SK-N-SH treated with all-trans-retinoic acid at 6 μM for 48 hours (cell line): ENCODE data around the gene GALNT17.

ENCODE experiments used
- ATAC-seq: fragments of 200-7000 bp; cut with Tn5 transposase; 3 replicates; pipeline ENCODE4 v1.9.1; 2020; ENCODE audit warnings: mild to moderate bottlenecking, moderate library complexity
- ARNTL ChIP-seq: fragments of 450-650 bp; formaldehyde crosslinking; IDR thresholded peaks from 2 replicates; pipeline ENCODE4 v1.5.0; 2020; ENCODE audit warnings: low read depth, mild to moderate bottlenecking, moderate library complexity, borderline replicate concordance
- BACH2 ChIP-seq: fragments of 250-450 bp; sonication (Bioruptor Pico); IDR thresholded peaks from 2 replicates; pipeline ENCODE4 v1.9.0; 2021; ENCODE audit warnings: mild to moderate bottlenecking, borderline replicate concordance
- ESRRG ChIP-seq: fragments of 250-450 bp; sonication (Bioruptor Pico); IDR thresholded peaks from 2 replicates; pipeline ENCODE4 v1.6.1; 2021; ENCODE audit warnings: mild to moderate bottlenecking
- GLIS3 ChIP-seq: fragments of 250-450 bp; sonication (Bioruptor Pico); IDR thresholded peaks from 2 replicates; pipeline ENCODE4 v1.5.0; 2020; ENCODE audit warnings: mild to moderate bottlenecking, moderate library complexity
- ISL1 ChIP-seq: fragments of 250-450 bp; sonication (Bioruptor Pico); IDR thresholded peaks from 2 replicates; pipeline ENCODE4 v2.1.2; 2022; ENCODE audit warnings: mild to moderate bottlenecking, moderate library complexity
- OSR1 ChIP-seq: fragments of 250-450 bp; sonication (Bioruptor Pico); IDR thresholded peaks from 2 replicates; pipeline ENCODE4 v1.8.0; 2022; ENCODE audit warnings: moderate library complexity, mild to moderate bottlenecking, inconsistent platforms
- PPARA ChIP-seq: fragments of 250-450 bp; sonication (Bioruptor Pico); IDR thresholded peaks from 2 replicates; pipeline ENCODE4 v1.5.0; 2020; ENCODE audit warnings: mild to moderate bottlenecking, borderline replicate concordance
- RARB ChIP-seq: fragments of 250-450 bp; sonication (Bioruptor Pico); IDR thresholded peaks from 2 replicates; pipeline ENCODE4 v1.8.0; 2021; ENCODE audit warnings: mild to moderate bottlenecking, moderate library complexity
- SNAI2 ChIP-seq: fragments of 250-450 bp; sonication (Bioruptor Pico); IDR thresholded peaks from 2 replicates; pipeline ENCODE4 v1.5.0; 2020; ENCODE audit warnings: mild to moderate bottlenecking, moderate library complexity
- TCF4 ChIP-seq: fragments of 250-450 bp; sonication (Bioruptor Pico); IDR thresholded peaks from 2 replicates; pipeline ENCODE4 v1.8.0; 2021; ENCODE audit warnings: mild to moderate bottlenecking, moderate library complexity, borderline replicate concordance
- TOX ChIP-seq: fragments of 250-450 bp; sonication (Bioruptor Pico); IDR thresholded peaks from 2 replicates; pipeline ENCODE4 v1.8.0; 2021; ENCODE audit warnings: mild to moderate bottlenecking, moderate library complexity, borderline replicate concordance
- ZFP3 ChIP-seq: fragments of 250-450 bp; sonication (Bioruptor Pico); IDR thresholded peaks from 2 replicates; pipeline ENCODE4 v1.5.0; 2020; ENCODE audit warnings: mild to moderate bottlenecking, moderate library complexity
- ZNF565 ChIP-seq: fragments of 450-650 bp; formaldehyde crosslinking; conservative IDR thresholded peaks from 2 replicates; pipeline ENCODE4 v1.5.0; 2020; ENCODE audit warnings: low read depth, mild to moderate bottlenecking, moderate library complexity
- ZNF70 ChIP-seq: fragments of 450-650 bp; formaldehyde crosslinking; IDR thresholded peaks from 2 replicates; pipeline ENCODE4 v1.5.0; 2020; ENCODE audit warnings: mild to moderate bottlenecking, moderate library complexity
- ZNF8 ChIP-seq: fragments of 450-650 bp; formaldehyde crosslinking; IDR thresholded peaks from 2 replicates; pipeline ENCODE4 v1.5.0; 2020; ENCODE audit warnings: mild to moderate bottlenecking, moderate library complexity
- TF ChIP-seq, protein P1 (sequence below): fragments of 250-450 bp; sonication (Bioruptor Pico); IDR thresholded peaks from 2 replicates; pipeline ENCODE4 v1.8.0; 2021; ENCODE audit warnings: low read depth, mild to moderate bottlenecking, moderate library complexity, borderline replicate concordance
- TF ChIP-seq, protein P2 (sequence below): fragments of 250-450 bp; sonication (Bioruptor Pico); IDR thresholded peaks from 2 replicates; pipeline ENCODE4 v1.5.0; 2020; ENCODE audit warnings: mild to moderate bottlenecking, moderate library complexity
- TF ChIP-seq, protein P3 (sequence below): fragments of 250-450 bp; sonication (Bioruptor Pico); IDR thresholded peaks from 2 replicates; pipeline ENCODE4 v1.8.0; 2020; ENCODE audit warnings: mild to moderate bottlenecking, moderate library complexity, borderline replicate concordance
- TF ChIP-seq, protein P4 (sequence below): fragments of 250-450 bp; sonication (Bioruptor Pico); IDR thresholded peaks from 2 replicates; pipeline ENCODE4 v1.5.1; 2020; ENCODE audit warnings: low read depth, mild to moderate bottlenecking, moderate library complexity
- TF ChIP-seq, protein P5 (sequence below): fragments of 250-450 bp; sonication (Bioruptor Pico); IDR thresholded peaks from 2 replicates; pipeline ENCODE4 v1.5.1; 2021; ENCODE audit warnings: mild to moderate bottlenecking, moderate library complexity

GALNT17 gene

DNA sequence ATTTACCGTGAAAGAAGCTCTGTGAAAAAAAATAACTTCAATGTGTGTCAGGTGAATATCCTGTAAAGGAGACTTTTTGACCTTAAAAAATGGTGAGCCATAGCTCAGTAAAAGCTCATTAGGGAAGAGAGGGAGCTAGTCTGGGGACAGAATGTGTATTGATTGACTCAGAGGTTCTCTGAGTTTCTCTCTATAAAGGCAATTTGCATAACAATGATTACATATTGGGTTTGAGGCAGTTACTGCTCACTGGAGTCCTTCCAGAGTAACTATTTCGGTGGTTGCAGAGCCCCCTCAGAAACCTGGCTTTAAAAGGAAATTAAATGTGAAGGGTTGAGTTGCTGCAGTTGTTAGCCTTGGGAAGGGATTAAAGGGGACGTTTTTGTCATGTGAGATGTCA is 181.6 kb downstream of the GALNT17 start:
- TF ChIP-seq RARB (CRISPR knock-in tag) (no peak), ZNF70 (no peak), ZNF8 (CRISPR knock-in tag) (no peak), ESRRG (CRISPR knock-in tag) (no peak), ISL1 (CRISPR knock-in tag) (no peak), TOX (CRISPR knock-in tag) (no peak), GLIS3 (CRISPR knock-in tag) (no peak), TCF4 (CRISPR knock-in tag) (no peak), ZNF565 (CRISPR knock-in tag) (no peak), OSR1 (CRISPR knock-in tag) (no peak), SNAI2 (no peak), BACH2 (CRISPR knock-in tag) (no peak)
- TF ChIP-seq, protein P1, sequence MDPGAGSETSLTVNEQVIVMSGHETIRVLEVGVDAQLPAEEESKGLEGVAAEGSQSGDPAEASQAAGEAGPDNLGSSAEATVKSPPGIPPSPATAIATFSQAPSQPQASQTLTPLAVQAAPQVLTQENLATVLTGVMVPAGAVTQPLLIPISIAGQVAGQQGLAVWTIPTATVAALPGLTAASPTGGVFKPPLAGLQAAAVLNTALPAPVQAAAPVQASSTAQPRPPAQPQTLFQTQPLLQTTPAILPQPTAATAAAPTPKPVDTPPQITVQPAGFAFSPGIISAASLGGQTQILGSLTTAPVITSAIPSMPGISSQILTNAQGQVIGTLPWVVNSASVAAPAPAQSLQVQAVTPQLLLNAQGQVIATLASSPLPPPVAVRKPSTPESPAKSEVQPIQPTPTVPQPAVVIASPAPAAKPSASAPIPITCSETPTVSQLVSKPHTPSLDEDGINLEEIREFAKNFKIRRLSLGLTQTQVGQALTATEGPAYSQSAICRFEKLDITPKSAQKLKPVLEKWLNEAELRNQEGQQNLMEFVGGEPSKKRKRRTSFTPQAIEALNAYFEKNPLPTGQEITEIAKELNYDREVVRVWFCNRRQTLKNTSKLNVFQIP (CRISPR knock-in tag): no peak
- TF ChIP-seq, protein P2, sequence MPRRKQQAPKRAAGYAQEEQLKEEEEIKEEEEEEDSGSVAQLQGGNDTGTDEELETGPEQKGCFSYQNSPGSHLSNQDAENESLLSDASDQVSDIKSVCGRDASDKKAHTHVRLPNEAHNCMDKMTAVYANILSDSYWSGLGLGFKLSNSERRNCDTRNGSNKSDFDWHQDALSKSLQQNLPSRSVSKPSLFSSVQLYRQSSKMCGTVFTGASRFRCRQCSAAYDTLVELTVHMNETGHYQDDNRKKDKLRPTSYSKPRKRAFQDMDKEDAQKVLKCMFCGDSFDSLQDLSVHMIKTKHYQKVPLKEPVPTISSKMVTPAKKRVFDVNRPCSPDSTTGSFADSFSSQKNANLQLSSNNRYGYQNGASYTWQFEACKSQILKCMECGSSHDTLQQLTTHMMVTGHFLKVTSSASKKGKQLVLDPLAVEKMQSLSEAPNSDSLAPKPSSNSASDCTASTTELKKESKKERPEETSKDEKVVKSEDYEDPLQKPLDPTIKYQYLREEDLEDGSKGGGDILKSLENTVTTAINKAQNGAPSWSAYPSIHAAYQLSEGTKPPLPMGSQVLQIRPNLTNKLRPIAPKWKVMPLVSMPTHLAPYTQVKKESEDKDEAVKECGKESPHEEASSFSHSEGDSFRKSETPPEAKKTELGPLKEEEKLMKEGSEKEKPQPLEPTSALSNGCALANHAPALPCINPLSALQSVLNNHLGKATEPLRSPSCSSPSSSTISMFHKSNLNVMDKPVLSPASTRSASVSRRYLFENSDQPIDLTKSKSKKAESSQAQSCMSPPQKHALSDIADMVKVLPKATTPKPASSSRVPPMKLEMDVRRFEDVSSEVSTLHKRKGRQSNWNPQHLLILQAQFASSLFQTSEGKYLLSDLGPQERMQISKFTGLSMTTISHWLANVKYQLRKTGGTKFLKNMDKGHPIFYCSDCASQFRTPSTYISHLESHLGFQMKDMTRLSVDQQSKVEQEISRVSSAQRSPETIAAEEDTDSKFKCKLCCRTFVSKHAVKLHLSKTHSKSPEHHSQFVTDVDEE (CRISPR knock-in tag): no peak
- TF ChIP-seq, protein P3, sequence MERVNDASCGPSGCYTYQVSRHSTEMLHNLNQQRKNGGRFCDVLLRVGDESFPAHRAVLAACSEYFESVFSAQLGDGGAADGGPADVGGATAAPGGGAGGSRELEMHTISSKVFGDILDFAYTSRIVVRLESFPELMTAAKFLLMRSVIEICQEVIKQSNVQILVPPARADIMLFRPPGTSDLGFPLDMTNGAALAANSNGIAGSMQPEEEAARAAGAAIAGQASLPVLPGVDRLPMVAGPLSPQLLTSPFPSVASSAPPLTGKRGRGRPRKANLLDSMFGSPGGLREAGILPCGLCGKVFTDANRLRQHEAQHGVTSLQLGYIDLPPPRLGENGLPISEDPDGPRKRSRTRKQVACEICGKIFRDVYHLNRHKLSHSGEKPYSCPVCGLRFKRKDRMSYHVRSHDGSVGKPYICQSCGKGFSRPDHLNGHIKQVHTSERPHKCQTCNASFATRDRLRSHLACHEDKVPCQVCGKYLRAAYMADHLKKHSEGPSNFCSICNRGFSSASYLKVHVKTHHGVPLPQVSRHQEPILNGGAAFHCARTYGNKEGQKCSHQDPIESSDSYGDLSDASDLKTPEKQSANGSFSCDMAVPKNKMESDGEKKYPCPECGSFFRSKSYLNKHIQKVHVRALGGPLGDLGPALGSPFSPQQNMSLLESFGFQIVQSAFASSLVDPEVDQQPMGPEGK (CRISPR knock-in tag): no peak
- TF ChIP-seq, protein P4, sequence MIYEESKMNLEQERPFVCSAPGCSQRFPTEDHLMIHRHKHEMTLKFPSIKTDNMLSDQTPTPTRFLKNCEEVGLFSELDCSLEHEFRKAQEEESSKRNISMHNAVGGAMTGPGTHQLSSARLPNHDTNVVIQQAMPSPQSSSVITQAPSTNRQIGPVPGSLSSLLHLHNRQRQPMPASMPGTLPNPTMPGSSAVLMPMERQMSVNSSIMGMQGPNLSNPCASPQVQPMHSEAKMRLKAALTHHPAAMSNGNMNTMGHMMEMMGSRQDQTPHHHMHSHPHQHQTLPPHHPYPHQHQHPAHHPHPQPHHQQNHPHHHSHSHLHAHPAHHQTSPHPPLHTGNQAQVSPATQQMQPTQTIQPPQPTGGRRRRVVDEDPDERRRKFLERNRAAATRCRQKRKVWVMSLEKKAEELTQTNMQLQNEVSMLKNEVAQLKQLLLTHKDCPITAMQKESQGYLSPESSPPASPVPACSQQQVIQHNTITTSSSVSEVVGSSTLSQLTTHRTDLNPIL (CRISPR knock-in tag): no peak
- TF ChIP-seq, protein P5, sequence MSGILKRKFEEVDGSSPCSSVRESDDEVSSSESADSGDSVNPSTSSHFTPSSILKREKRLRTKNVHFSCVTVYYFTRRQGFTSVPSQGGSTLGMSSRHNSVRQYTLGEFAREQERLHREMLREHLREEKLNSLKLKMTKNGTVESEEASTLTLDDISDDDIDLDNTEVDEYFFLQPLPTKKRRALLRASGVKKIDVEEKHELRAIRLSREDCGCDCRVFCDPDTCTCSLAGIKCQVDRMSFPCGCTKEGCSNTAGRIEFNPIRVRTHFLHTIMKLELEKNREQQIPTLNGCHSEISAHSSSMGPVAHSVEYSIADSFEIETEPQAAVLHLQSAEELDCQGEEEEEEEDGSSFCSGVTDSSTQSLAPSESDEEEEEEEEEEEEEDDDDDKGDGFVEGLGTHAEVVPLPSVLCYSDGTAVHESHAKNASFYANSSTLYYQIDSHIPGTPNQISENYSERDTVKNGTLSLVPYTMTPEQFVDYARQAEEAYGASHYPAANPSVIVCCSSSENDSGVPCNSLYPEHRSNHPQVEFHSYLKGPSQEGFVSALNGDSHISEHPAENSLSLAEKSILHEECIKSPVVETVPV: no peak
- TF ChIP-seq, all 23 proteins: peak for 0
- no peak for ATAC-seq

DNA sequence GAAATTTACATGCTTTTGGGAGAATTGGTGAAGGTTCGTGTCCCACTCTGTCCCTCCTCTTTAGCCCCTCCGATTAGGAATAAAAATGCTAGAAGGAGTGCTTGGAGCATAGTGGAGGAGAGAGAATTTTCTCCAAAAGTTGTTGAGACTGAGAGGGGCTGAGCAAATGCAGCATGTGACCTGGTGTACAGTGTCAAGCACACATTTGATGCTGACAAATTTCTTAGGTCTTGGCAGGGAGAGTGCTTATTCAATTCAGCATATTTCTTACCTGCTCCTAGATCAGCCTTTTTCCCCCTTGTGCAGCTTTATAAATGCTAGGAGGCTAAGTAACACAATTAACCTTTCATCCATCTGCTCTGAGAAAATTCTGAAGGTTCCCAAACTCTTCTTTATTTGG is 189.0 kb downstream of the GALNT17 start:
- no peak for TF ChIP-seq PPARA
- TF ChIP-seq, protein P1 (CRISPR knock-in tag): no peak
- no peak for ATAC-seq

DNA sequence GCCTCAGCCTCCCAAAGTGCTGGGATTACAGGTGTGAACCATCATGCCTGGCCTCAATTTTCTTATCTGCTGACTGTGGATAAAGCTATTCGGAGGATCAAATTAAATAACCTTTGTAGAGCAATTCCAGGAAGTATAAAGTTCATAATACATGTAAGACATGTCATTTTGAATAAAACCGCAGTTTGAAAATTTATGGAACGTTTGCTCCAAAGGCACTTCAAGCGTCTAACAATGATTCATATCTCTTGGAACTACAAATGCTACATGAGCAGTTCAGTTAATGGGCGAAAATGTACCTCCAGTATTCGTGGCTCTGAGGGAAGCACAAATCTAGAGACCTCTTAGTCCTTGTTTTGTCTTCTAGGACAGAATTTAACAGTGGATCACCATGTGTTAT is 190.3 kb downstream of the GALNT17 start:
- no peak for TF ChIP-seq ARNTL
- TF ChIP-seq, protein P5: no peak
- no peak for TF ChIP-seq GLIS3 (CRISPR knock-in tag)
- TF ChIP-seq, protein P3 (CRISPR knock-in tag): no peak
- no peak for TF ChIP-seq ZFP3 (CRISPR knock-in tag)
- TF ChIP-seq SNAI2: no peak
- TF ChIP-seq BACH2 (CRISPR knock-in tag): no peak
- no peak for TF ChIP-seq ZNF565 (CRISPR knock-in tag)
- TF ChIP-seq ZNF8 (CRISPR knock-in tag): no peak
- no peak for TF ChIP-seq ZNF70
- no peak for TF ChIP-seq RARB (CRISPR knock-in tag)
- TF ChIP-seq, protein P4 (CRISPR knock-in tag): no peak
- TF ChIP-seq PPARA: no peak
- TF ChIP-seq TCF4 (CRISPR knock-in tag): no peak
- TF ChIP-seq, all 23 proteins: peak for 0
- ATAC-seq: no peak
